ENCODE measurements around the gene BCKDHA. TPM values are rescaled to one million over a fixed set of nuclear protein-coding genes. Genes with fewer than 3 reads are reported as not detected.
A peak's percentile ranks its signal among the peaks of the same experiment; 100 is the strongest.

Gene BCKDHA
- total and polyA plus RNA-seq, 9 of the 15 experiments (the other 6 are each of a cell fraction or from before 2014, with no cell fraction given), result 4.5 to 52.5 (median 14.1) TPM

- no peak for TF ChIP-seq HDAC1 (IDR thresholded peaks at IDR 0.05)
- no peak for TF ChIP-seq NELFE (IDR thresholded peaks at IDR 0.05; ENCODE audit: insufficient read depth, insufficient read length)
- TF ChIP-seq, protein P1, sequence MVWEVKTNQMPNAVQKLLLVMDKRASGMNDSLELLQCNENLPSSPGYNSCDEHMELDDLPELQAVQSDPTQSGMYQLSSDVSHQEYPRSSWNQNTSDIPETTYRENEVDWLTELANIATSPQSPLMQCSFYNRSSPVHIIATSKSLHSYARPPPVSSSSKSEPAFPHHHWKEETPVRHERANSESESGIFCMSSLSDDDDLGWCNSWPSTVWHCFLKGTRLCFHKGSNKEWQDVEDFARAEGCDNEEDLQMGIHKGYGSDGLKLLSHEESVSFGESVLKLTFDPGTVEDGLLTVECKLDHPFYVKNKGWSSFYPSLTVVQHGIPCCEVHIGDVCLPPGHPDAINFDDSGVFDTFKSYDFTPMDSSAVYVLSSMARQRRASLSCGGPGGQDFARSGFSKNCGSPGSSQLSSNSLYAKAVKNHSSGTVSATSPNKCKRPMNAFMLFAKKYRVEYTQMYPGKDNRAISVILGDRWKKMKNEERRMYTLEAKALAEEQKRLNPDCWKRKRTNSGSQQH (CRISPR knock-in tag; IDR thresholded peaks at IDR 0.05), result peak; percentile 66; the same call in 1 of the 2 replicates
- peak; percentile 84 for TF ChIP-seq SAP30 (IDR thresholded peaks at IDR 0.05; ENCODE audit: borderline replicate concordance, insufficient read depth, low read depth, low read length, poor library complexity, severe bottlenecking)
- no peak for TF ChIP-seq MAFG (tag; conservative IDR thresholded peaks at IDR 0.05)
- TF ChIP-seq TBP (optimal IDR thresholded peaks at IDR 0.05; ENCODE audit: low read depth, low read length), result peak; percentile 53
- TF ChIP-seq ZNF143 (CRISPR knock-in tag; IDR thresholded peaks at IDR 0.05), result no peak
- TF ChIP-seq KLF6 (CRISPR knock-in tag; IDR thresholded peaks at IDR 0.05; ENCODE audit: borderline replicate concordance), result 0 out of 2 replicates have a peak, but pooled peaks have one; percentile 25
- no peak for TF ChIP-seq E4F1 (CRISPR knock-in tag; IDR thresholded peaks at IDR 0.05; ENCODE audit: borderline replicate concordance)
- TF ChIP-seq ZC3H11A (IDR thresholded peaks at IDR 0.05; ENCODE audit: low read depth, low read length), result 0 out of 2 replicates have a peak, but pooled peaks have one; percentile 34
- TF ChIP-seq KDM1A (IDR thresholded peaks at IDR 0.05), result no peak
- TF ChIP-seq SIX5 (IDR thresholded peaks at IDR 0.05; ENCODE audit: borderline replicate concordance in 1 of 2, insufficient read depth in 1 of 2, low read depth in 1 of 2, low read length in 2 of 2), result peak; percentile 50 to 53; a peak in 2 of 4 replicates
- TF ChIP-seq YY1 (IDR thresholded peaks at IDR 0.05; ENCODE audit: borderline replicate concordance in 1 of 3, control insufficient read depth in 1 of 3, extremely low read depth in 1 of 3, insufficient read depth in 3 of 3, insufficient read length in 1 of 3, insufficient replicate concordance in 2 of 3, low read depth in 1 of 3, low read length in 2 of 3), result peak; percentile 98 to 100 (median 100)
- no peak for TF ChIP-seq TFAM (CRISPR knock-in tag; conservative IDR thresholded peaks at IDR 0.05)
- TF ChIP-seq, protein P2, sequence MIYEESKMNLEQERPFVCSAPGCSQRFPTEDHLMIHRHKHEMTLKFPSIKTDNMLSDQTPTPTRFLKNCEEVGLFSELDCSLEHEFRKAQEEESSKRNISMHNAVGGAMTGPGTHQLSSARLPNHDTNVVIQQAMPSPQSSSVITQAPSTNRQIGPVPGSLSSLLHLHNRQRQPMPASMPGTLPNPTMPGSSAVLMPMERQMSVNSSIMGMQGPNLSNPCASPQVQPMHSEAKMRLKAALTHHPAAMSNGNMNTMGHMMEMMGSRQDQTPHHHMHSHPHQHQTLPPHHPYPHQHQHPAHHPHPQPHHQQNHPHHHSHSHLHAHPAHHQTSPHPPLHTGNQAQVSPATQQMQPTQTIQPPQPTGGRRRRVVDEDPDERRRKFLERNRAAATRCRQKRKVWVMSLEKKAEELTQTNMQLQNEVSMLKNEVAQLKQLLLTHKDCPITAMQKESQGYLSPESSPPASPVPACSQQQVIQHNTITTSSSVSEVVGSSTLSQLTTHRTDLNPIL (CRISPR knock-in tag; IDR thresholded peaks at IDR 0.05), result no peak
- no peak for TF ChIP-seq ZNF77 (CRISPR knock-in tag; IDR thresholded peaks at IDR 0.05)
- peak; percentile 63 for TF ChIP-seq RBBP5 (IDR thresholded peaks at IDR 0.05; ENCODE audit: borderline replicate concordance, insufficient read depth, low read length, poor library complexity, severe bottlenecking)
- TF ChIP-seq STAG1 (CRISPR knock-in tag; IDR thresholded peaks at IDR 0.05; ENCODE audit: borderline replicate concordance), result no peak
- TF ChIP-seq ZNF780A (CRISPR knock-in tag; IDR thresholded peaks at IDR 0.05), result no peak
These were observed 33.7 kb upstream of the BCKDHA start, which contains the start of gene B9D2 (continued) for GRCh38 chr19:41363753-41364523.

Measured in K562 (cell line).